DND-41 (cell line): ENCODE measurements around the gene TTYH3.

Source experiments
- ATAC-seq: fragments of 200-7000 bp; cut with Tn5 transposase; 3 replicates; pipeline ENCODE4 v1.9.1; 2021; ENCODE audit warnings: low read depth; ENCODE audit not compliant: insufficient read depth
- DNase-seq: peaks from one replicate; pipeline ENCODE4 v3.0.0-alpha.2; 2020
- H2AFZ ChIP-seq: 2 replicates; pipeline ENCODE4 v1.6.0; 2012; ENCODE audit warnings: low read depth, low read length
- H3K27ac ChIP-seq: 2 replicates; pipeline ENCODE4 v1.5.1; 2012; ENCODE audit warnings: low read length, inconsistent platforms
- H3K27me3 ChIP-seq: fragments of 200-600 bp; sonication (generic); 2 replicates; pipeline ENCODE4 v1.6.0; 2012; ENCODE audit warnings: low read length, mild to moderate bottlenecking, inconsistent platforms; ENCODE audit not compliant: insufficient read depth, poor library complexity
- H3K36me3 ChIP-seq: 2 replicates; pipeline ENCODE4 v1.5.1; 2012; ENCODE audit warnings: low read length, inconsistent platforms; ENCODE audit not compliant: insufficient read depth
- H3K4me1 ChIP-seq: 2 replicates; pipeline ENCODE4 v1.5.1; 2012; ENCODE audit warnings: mild to moderate bottlenecking, low read length; ENCODE audit not compliant: insufficient read depth
- H3K4me2 ChIP-seq: 2 replicates; pipeline ENCODE4 v1.6.0; 2012; ENCODE audit warnings: mild to moderate bottlenecking, moderate library complexity, low read length, inconsistent platforms; ENCODE audit not compliant: insufficient read depth
- H3K4me3 ChIP-seq, 2 experiments: fragments of 200-600 bp in 1 of 2; shearing (Covaris generic) in 1 of 2; 2 replicates each; pipeline ENCODE4 v1.5.1; 2012 to 2016; ENCODE audit warnings: inconsistent platforms in 2 of 2, low read length in 2 of 2, mild to moderate bottlenecking in 2 of 2, low read depth in 1 of 2, moderate library complexity in 1 of 2
- H3K79me2 ChIP-seq: 2 replicates; pipeline ENCODE4 v1.6.0; 2012; ENCODE audit warnings: low read length, inconsistent platforms; ENCODE audit not compliant: insufficient read depth
- H3K9ac ChIP-seq: 2 replicates; pipeline ENCODE4 v1.6.0; 2012; ENCODE audit warnings: low read depth, mild to moderate bottlenecking, inconsistent platforms, low read length, moderate library complexity
- H3K9me3 ChIP-seq: 2 replicates; pipeline ENCODE4 v1.5.1; 2012; ENCODE audit warnings: low read length, moderate library complexity, mild to moderate bottlenecking, inconsistent platforms; ENCODE audit not compliant: insufficient read depth, severe bottlenecking
- H4K20me1 ChIP-seq: 2 replicates; pipeline ENCODE4 v1.6.0; 2012; ENCODE audit warnings: low read length; ENCODE audit not compliant: insufficient read depth
- CTCF ChIP-seq: IDR thresholded peaks from 2 replicates; pipeline ENCODE4 v1.5.1; 2012; ENCODE audit warnings: borderline replicate concordance, low read length, moderate library complexity, mild to moderate bottlenecking; ENCODE audit not compliant: poor library complexity, severe bottlenecking; ENCODE audit errors: extremely low read depth
- EZH2 ChIP-seq: IDR thresholded peaks from 3 replicates; pipeline ENCODE4 v1.6.1; 2012; ENCODE audit warnings: borderline replicate concordance, low read depth, mild to moderate bottlenecking, moderate library complexity, low read length, inconsistent platforms; ENCODE audit not compliant: severe bottlenecking

The TTYH3 gene

GRCh38 chr7:2593036-2593727 lies 38.6 kb upstream of the TTYH3 start:
- TF ChIP-seq CTCF (no peak), EZH2 (no peak)
- ATAC-seq (no peak), DNase-seq (no peak)
- no peak overlapping the region for H3K27ac ChIP-seq
- no peaks in the 10 kb centered on the region; the same call in 1 of the 2 replicates for H4K20me1 ChIP-seq
- H3K79me2 ChIP-seq = no peaks in the 10 kb centered on the region
- H3K27me3 ChIP-seq = no peaks in the 10 kb centered on the region
- no peak overlapping the region for H3K4me3 ChIP-seq
- no peak overlapping the region for H3K4me2 ChIP-seq
- H3K9me3 ChIP-seq = no peaks in the 10 kb centered on the region
- H3K9ac ChIP-seq = no peak overlapping the region
- no peak overlapping the region for H2AFZ ChIP-seq
- no peaks in the 10 kb centered on the region for H3K4me1 ChIP-seq
- H3K36me3 ChIP-seq = peaks cover 26% of the 10 kb centered on the region

DNA sequence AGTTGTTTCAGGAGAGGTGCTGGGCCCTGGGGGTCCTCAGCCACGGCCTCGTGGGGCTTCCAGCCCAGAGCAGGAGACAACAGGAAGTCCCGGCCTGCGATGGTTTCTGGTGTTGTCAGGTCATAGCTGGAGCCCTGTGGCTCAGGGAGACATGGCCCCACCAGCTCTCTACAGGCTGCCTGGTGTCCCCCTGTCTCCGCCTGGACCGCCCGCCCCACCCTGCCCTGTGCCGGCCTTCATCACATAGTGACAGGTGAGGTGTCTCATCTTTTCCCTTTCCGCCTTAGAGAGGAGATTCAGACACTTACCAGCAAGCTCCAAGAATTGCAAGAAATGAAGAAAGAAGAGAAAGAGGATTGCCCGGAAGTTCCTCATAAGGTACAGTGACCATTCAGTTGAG lies 37.2 kb upstream of the TTYH3 start:
- Histone ChIP-seq H3K36me3 (peaks cover 26% of the 10 kb centered on the region), H3K4me3 (no peak overlapping the region)

GRCh38 chr7:2595258-2595860 lies 36.4 kb upstream of the TTYH3 start:
- Histone ChIP-seq H3K9ac (no peak overlapping the region), H3K4me3 (no peak overlapping the region), H3K79me2 (no peaks in the 10 kb centered on the region), H3K4me2 (no peak overlapping the region), H3K9me3 (no peaks in the 10 kb centered on the region), H3K36me3 (peaks cover 26% of the 10 kb centered on the region), H3K27ac (no peak overlapping the region), H2AFZ (no peak overlapping the region), H3K27me3 (no peaks in the 10 kb centered on the region), H3K4me1 (no peaks in the 10 kb centered on the region), H4K20me1 (no peaks in the 10 kb centered on the region; the same call in 1 of the 2 replicates)
- ATAC-seq = no peak
- TF ChIP-seq CTCF (no peak), EZH2 (no peak)
- DNase-seq = no peak

More for the DNA sequence above, 37.2 kb upstream of the TTYH3 start:
- H3K9ac ChIP-seq = no peak overlapping the region
- no peaks in the 10 kb centered on the region for H3K9me3 ChIP-seq
- H4K20me1 ChIP-seq = no peaks in the 10 kb centered on the region; the same call in 1 of the 2 replicates
- no peaks in the 10 kb centered on the region for H3K79me2 ChIP-seq
- H2AFZ ChIP-seq = no peak overlapping the region
- no peaks in the 10 kb centered on the region for H3K27me3 ChIP-seq
- H3K27ac ChIP-seq = no peak overlapping the region
- H3K4me2 ChIP-seq = no peak overlapping the region
- no peak for ATAC-seq
- no peak for DNase-seq
- TF ChIP-seq EZH2 (no peak), CTCF (no peak)
- H3K4me1 ChIP-seq = no peaks in the 10 kb centered on the region
